Cardiac fibroblast (primary cell): ENCODE data around the gene C19orf25.

Experiments used
- DNase-seq, 2 donors: peaks; one replicate each; pipeline versions ENCODE4 v3.0.0 to v3.0.0-alpha.2; 2010; ENCODE audit warnings: low read depth in 2 of 2
- H3K4me3 ChIP-seq, 2 donors: replicated peaks in 1 of 2; 1 replicate in 1 of 2; 2 replicates in 1 of 2; pipeline ENCODE4 v1.5.1; 2011; ENCODE audit warnings: low read depth in 2 of 2, low read length in 2 of 2, mild to moderate bottlenecking in 2 of 2, moderate library complexity in 1 of 2
- TF ChIP-seq, protein P1 (sequence below): IDR thresholded peaks from one replicate; pipeline ENCODE4 v1.5.1; 2011; ENCODE audit warnings: low read depth, mild to moderate bottlenecking, low read length, inconsistent platforms

C19orf25 gene

DNA sequence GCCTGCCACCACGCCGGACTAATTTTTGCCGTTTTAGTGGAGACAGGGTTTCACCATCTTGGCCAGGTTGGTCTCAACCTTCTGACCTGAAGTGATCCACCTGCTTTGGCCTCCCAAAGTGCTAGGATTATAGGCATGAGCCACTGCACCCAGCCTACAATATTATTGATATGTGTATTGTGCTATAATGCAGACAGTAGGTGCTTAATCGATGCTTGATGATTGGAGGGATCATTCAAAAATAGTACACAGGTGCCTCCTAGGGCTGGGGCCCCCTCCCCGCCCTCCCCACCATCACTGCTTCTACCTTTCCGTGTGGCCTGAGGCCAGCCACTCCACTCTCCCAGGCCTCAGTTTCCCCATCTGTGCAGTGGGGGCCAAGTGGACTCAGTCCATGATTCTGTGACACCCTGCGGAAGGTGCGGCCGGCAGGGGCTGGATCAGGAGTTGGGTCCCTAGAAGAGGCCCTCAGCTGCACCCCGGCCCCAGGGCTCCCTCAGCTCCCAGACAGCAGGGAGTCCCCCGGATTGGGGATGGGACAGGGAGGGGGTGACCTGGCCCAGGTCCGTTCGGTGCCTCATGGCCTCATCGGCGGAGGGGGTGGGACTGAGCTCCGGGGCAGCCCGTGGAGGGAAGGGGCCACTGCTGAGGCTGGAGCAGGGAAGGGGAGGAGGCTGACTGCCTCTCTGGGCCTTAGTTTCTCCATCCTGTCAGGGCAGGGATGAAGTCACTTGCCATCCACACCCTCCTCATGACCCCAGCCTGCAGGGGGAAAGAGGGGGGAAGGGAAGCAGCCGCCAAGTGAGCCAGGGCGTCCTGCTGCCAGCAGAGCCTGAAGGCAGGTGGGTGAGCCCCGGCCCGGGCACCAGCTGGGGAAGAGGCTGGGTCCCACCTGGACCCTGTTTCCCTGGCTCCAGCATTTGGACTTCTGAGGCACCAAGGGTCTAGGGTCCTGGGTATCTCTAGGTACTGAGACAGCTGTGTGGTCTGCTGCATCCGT lies 32.6 kb upstream of the C19orf25 start:
- TF ChIP-seq, protein P1, sequence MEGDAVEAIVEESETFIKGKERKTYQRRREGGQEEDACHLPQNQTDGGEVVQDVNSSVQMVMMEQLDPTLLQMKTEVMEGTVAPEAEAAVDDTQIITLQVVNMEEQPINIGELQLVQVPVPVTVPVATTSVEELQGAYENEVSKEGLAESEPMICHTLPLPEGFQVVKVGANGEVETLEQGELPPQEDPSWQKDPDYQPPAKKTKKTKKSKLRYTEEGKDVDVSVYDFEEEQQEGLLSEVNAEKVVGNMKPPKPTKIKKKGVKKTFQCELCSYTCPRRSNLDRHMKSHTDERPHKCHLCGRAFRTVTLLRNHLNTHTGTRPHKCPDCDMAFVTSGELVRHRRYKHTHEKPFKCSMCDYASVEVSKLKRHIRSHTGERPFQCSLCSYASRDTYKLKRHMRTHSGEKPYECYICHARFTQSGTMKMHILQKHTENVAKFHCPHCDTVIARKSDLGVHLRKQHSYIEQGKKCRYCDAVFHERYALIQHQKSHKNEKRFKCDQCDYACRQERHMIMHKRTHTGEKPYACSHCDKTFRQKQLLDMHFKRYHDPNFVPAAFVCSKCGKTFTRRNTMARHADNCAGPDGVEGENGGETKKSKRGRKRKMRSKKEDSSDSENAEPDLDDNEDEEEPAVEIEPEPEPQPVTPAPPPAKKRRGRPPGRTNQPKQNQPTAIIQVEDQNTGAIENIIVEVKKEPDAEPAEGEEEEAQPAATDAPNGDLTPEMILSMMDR: no peak
- peak overlapping the region in 1 of 2 donors; percentile 10 for H3K4me3 ChIP-seq
- no peak for DNase-seq

DNA sequence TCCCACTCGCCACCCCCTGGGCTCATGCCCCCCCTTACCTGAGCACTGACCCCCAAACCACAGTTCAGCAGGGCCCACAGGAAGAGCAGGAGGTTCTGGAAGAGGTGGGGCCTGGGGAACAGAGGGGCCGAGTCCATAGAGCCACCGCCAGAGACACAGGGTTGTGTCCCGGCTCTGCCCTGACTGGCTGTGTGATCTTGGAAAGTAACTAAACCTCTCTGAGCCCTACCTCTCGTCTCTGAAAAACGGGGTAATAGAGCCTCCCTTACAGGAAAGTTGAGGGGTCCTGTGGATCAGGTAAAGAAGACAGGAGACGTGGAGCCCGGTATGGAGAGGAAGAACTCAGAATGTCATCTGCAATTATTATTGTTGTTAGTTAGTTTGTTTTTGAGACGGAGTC lies 31.8 kb upstream of the C19orf25 start:
- no peak for DNase-seq
- no peak overlapping the region for H3K4me3 ChIP-seq
- TF ChIP-seq, protein P1: no peak

DNA sequence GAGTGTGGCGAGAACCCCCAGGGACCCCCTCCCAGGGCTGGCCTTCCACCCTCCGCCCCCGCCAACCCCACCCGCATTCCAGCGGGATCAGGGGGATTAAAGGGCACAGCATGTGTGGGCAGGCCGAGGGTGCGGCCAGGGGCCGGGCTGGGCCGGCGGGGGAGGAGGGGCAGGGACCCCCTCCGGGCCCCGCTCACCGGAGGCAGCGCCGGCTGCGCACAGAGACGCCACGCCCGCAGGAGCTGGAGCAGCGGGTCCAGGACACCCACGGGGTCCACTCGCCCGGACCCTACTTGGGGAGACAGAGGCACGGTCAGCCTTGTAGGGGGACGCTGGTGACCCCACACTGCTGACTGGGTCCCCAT lies 31.4 kb upstream of the C19orf25 start:
- no peak for DNase-seq
- no peak overlapping the region for H3K4me3 ChIP-seq
- TF ChIP-seq, protein P1: no peak

DNA sequence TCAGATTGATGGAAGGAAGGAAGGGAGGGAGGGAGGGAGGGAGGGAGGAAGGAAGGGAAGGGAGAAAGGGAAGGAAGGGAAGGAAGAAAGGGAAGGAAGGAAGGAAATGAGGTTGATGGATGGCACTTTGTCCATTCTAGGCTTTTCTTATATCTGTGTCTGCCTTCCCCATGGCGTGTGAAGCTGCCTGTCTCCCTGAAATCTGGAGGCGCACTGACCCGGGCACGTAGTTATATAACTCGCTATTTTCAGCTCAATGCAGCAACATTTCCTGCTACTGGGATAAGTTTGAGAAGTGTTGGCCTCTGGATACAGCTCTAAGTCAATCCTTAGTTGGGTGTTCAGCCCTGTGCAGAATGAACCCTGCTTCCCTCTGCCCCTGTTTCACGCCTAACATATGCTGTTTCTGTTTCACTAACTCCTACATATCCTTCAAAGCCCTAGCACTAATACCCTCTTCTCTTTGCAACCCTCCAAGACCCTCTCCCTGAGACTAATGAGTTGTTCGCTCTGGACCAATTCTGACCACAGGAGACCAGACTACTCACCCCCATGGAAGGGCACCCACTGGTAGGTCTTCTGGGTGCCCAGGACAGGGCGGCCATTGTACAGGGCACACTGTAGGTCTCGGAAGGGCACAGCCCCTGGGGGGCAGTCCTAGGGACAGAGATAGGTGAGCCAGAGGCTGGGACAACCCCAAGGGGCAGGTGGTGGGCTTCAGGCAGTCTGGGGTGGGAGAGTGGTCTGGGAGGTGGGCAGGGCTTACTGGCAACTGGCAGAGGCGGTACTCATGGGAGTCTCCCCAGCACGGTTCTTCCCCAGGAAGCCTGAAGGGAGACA lies 30.8 kb upstream of the C19orf25 start:
- H3K4me3 ChIP-seq: no peak overlapping the region
- TF ChIP-seq, protein P1: no peak

DNA sequence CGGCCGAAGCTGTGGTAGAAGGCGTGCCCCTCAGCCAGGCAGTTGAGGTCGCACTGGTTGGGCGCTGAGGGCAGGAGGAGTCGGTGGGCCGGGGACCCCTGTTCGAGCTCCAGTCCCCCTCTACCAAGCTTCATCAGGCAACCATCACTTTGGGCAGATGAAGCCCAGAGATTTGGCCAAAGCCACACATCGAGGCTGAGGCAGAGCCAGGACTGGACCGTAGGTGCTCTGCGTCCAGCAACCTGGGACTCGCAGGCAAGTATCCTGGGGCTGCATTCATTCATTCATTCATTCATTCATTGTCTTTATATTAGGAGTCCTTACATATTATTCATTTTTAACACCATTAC lies 29.5 kb upstream of the C19orf25 start:
- TF ChIP-seq, protein P1: no peak
- no peak for DNase-seq

More for the DNA sequence above, 30.8 kb upstream of the C19orf25 start:
- no peak for DNase-seq

DNA sequence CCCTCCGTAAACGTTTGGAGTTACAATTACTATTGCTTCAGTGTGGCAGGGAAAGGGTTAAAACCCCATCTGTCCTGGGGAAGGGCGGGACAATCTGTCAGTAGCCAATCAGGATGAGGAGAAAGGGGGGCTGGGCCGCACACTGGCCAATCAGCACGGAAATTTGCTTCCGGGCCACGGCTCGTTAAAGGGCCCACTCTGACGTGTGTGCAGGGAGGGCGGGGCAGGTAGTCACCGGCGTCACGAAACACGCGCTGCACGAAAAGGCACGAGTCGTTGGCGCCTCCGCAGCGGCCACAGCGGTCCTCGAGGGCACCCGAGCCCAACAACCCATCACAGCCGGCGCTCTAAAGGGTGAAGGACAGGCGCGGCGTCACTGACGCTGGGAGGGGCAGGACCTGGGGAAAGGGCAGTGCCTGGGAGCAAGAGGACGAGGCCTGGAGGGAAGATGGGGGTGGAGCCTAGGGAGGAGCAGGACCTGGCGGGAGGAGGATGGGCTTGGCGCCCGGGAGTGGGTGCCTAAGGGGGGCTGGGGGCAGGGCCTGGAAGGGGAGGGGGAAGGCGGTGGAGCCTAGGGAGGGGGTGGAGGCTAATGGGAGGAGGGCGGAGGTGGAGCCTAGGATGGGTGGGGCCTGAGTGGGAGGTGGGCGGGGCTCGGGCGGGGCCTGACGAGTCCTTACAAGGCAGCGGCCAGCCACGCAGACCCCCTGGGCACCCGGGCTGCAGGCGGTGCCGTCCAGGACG lies 28.9 kb upstream of the C19orf25 start:
- peak; percentile 97 to 98 for DNase-seq
- H3K4me3 ChIP-seq: peak overlapping the region; percentile 48 to 60
- TF ChIP-seq, protein P1: no peak

More for the DNA sequence above, 29.5 kb upstream of the C19orf25 start:
- peak overlapping the region; percentile 28 to 30 for H3K4me3 ChIP-seq
